GM20000 (cell line): Measurements from ENCODE around the gene DCST1.

ENCODE experiments used
- DNase-seq: peaks from one replicate; pipeline ENCODE4 v3.0.0; 2012; ENCODE audit warnings: low spot score
- TF ChIP-seq, protein P1 (sequence below): IDR thresholded peaks from 2 replicates; pipeline ENCODE4 v1.5.1; 2012; ENCODE audit warnings: mild to moderate bottlenecking, control low read depth; ENCODE audit errors: extremely low read depth, missing control alignments

The DCST1 gene

DNA sequence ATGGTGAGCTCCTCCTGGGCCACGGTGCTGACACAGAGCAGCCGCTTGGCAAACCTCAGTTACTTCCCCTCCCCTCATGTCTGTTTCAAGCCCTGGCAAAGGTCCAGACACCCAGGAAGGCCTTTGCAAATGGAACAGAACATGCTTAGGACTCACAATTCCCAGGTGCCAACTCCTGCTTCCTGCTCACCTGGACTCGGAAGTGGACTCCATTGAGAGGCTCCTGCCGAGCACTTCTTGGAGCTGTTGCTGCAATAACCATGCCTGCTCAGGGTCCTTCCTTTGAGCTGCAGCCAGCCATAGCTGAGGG lies 10.7 kb upstream of the DCST1 start:
- no peak for DNase-seq
- TF ChIP-seq, protein P1, sequence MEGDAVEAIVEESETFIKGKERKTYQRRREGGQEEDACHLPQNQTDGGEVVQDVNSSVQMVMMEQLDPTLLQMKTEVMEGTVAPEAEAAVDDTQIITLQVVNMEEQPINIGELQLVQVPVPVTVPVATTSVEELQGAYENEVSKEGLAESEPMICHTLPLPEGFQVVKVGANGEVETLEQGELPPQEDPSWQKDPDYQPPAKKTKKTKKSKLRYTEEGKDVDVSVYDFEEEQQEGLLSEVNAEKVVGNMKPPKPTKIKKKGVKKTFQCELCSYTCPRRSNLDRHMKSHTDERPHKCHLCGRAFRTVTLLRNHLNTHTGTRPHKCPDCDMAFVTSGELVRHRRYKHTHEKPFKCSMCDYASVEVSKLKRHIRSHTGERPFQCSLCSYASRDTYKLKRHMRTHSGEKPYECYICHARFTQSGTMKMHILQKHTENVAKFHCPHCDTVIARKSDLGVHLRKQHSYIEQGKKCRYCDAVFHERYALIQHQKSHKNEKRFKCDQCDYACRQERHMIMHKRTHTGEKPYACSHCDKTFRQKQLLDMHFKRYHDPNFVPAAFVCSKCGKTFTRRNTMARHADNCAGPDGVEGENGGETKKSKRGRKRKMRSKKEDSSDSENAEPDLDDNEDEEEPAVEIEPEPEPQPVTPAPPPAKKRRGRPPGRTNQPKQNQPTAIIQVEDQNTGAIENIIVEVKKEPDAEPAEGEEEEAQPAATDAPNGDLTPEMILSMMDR, result no peak

GRCh38 chr1:155023627-155024026 lies 10.0 kb upstream of the DCST1 start:
- no peak for DNase-seq
- TF ChIP-seq, protein P1, result no peak

DNA sequence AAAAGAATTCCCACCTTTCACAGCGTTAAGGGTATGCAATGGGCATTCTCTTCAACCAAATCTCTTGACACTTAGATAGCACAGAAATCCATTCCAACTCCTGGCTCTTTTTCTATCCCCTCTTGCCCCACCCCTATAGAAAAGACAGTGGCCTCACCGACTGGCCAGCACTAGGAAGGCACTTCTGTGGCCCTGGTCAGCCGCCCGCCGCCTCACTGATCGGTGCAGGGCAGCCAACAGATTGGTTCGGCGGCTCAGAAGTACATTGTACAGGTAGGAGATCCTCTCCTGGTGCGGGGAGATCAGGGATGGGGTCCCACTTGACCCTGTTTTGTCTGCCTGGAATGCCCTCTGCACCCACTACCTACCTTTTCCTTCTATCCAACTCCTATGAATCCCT lies 9.3 kb upstream of the DCST1 start:
- TF ChIP-seq, protein P1, result no peak
- no peak for DNase-seq

DNA sequence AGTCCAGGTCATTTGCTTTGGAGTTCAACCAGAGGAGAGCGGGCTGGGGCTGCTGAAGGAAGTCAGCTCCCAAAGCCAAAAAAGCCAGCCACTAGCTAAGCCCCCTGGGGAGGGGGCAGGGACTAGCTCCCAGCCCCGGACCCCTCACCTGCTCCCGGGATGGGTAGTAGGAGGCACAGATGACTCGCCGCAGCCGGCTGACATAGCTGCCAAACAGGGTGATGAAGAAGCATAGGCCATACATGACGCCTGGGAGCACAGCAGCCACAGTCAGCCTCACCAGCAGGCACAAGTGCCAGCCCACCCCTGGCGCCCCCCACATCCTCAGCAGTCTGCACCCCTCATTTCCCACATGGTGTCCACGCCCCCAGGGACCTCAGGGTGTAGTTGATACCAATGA lies 7.5 kb upstream of the DCST1 start:
- TF ChIP-seq, protein P1, result no peak
- no peak for DNase-seq

- TF ChIP-seq, protein P1, result no peak
- DNase-seq, result no peak
Measured at GRCh38 chr1:155026588-155026987, 7.0 kb upstream of the DCST1 start.

DNA sequence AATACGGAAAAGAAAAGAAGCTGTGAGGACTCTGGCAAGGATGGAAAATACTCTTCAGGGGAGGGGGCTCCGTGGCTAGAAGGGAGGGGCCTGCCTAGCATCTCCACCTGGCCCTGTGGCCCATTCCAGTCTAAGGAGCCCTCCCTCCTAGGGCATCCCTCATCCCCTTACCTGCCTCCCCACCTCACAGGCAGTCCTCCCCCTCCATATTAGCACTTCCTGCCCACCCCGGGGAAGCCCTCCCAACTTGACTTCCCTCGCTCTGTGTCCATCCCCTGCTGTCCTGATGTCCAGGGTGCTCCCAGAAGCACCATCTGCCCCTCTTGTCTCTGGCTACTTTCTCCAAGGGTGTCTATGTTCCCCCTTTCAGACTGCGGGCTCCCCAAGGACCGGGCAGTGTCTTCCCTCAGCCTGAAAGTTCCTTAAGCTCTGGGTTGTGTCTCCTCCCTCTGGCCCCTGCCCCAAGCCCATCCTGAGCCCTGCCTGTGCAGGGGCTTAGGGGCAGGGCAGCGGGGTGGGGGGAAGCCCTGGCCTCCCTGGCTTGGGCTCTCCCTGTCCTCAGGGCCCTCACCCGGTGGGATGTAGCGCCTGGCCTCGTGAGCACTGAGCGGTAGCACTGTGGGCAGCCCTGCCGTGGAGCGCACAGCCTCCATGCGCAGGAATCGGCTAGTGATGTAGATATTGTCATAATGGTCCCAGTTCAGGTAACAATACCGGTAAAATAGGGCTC lies 3.9 kb upstream of the DCST1 start:
- no peak for DNase-seq
- TF ChIP-seq, protein P1, result no peak

DNA sequence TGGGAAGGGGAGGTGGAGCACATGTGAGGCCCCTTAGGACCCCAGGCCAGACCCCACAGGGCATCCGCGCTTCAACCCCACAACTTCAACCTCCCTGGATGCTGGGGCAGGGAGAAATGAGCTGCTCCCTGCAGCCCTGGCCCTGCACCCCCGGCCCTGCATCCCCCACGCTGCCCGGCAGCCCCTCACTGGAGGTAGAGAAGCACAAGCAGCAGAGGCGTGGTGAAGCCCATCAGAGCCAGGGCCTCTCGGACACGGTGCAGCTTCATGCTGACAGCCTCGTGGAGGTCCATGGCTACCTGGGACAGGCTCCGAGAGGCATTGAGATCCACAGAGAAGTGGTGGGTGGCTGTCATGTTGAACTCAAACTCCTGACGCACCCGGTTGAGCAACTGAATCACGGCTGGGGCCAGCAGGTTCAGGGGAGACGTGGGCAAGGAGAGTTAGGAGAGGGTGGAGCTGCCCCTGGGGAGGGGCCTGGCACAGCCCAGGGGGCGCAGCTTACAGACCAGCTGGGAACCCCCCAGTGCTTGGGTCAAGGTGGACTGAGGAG lies 3.3 kb upstream of the DCST1 start:
- no peak for DNase-seq
- TF ChIP-seq, protein P1, result no peak
